Epithelial cell of proximal tubule (primary cell): ENCODE results near the gene PCYT1A. TPM values are rescaled to one million over a fixed set of nuclear protein-coding genes. Genes with fewer than 3 reads are reported as not detected.

Experiments
- DNase-seq: peaks from one replicate; pipeline ENCODE4 v3.0.0-alpha.2; 2011; ENCODE audit warnings: low read depth
- H3K4me3 ChIP-seq: 2 replicates; pipeline ENCODE4 v1.5.1; 2011; ENCODE audit warnings: low read depth, mild to moderate bottlenecking, low read length
- CTCF ChIP-seq: conservative IDR thresholded peaks from 2 replicates; pipeline ENCODE4 v1.5.1; 2012; ENCODE audit warnings: low read depth, mild to moderate bottlenecking, low read length
- total RNA-seq: library from RNA; depleted of rRNA; stranded (reverse); fragments of >200 nt; gene quantifications from 2 replicates; pipeline ENCODE4 v1.2.3, GENCODE V29; 2015

PCYT1A gene
- total RNA-seq, 1 donor from 2014 or later = 21.6 TPM

- DNase-seq = no peak
- TF ChIP-seq CTCF = no peak
- no peak overlapping the region for H3K4me3 ChIP-seq
Observed at GRCh38 chr3:196270499-196270898, 17.0 kb downstream of the PCYT1A start.

- no peak for TF ChIP-seq CTCF
- H3K4me3 ChIP-seq = no peak overlapping the region
- DNase-seq = no peak
Observed at GRCh38 chr3:196268284-196269163, 19.0 kb downstream of the PCYT1A start.

- no peak for TF ChIP-seq CTCF
Observed at GRCh38 chr3:196263819-196264218, 23.7 kb downstream of the PCYT1A start.

GRCh38 chr3:196260784-196261183, 26.7 kb downstream of the PCYT1A start:
- no peak overlapping the region for H3K4me3 ChIP-seq
- no peak for TF ChIP-seq CTCF
- DNase-seq = no peak

More at GRCh38 chr3:196263819-196264218, 23.7 kb downstream of the PCYT1A start:
- no peak for DNase-seq
- no peak overlapping the region for H3K4me3 ChIP-seq

- no peak overlapping the region for H3K4me3 ChIP-seq
- TF ChIP-seq CTCF = no peak
- DNase-seq = no peak
Observed at GRCh38 chr3:196255776-196256175, 31.8 kb downstream of the PCYT1A start.

GRCh38 chr3:196254376-196255283, 32.9 kb downstream of the PCYT1A start:
- no peak overlapping the region for H3K4me3 ChIP-seq
- no peak for DNase-seq
- TF ChIP-seq CTCF = no peak
